Right atrium auricular region (tissue), 2 donors: Measurements from ENCODE around the gene PPFIA4. TPM values are rescaled to one million over a fixed set of nuclear protein-coding genes. Genes with fewer than 3 reads are reported as not detected.
"Not testable (repeated sequence)": the region's sequence is repeated elsewhere in the genome, so short reads cannot be mapped to it uniquely, and the experiment has no call there.

Experiments used
- DNase-seq: peaks from one replicate; pipeline ENCODE4 v3.0.0-alpha.2; 2019; ENCODE audit warnings: low spot score
- H3K27ac ChIP-seq, 2 donors: fragments of 200-600 bp; sonication (generic); 1 replicate in 1 of 2; 2 replicates in 1 of 2; pipeline ENCODE4 v1.5.1; 2016 to 2019
- H3K27me3 ChIP-seq, 2 donors: fragments of 200-600 bp; sonication (generic); one replicate each; pipeline versions ENCODE4 v1.5.1 to v1.6.0; 2017 to 2019
- H3K36me3 ChIP-seq: fragments of 200-600 bp; sonication (generic); one replicate; pipeline ENCODE4 v1.5.1; 2016
- H3K4me1 ChIP-seq, 2 donors: fragments of 200-600 bp; sonication (generic); one replicate each; pipeline versions ENCODE4 v1.5.1 to v1.6.0; 2017 to 2019
- H3K4me3 ChIP-seq, 2 donors: fragments of 200-600 bp; sonication (generic); 1 replicate in 1 of 2; 2 replicates in 1 of 2; pipeline ENCODE4 v1.5.1; 2017 to 2019; ENCODE audit warnings: mild to moderate bottlenecking in 1 of 2, moderate library complexity in 1 of 2
- H3K9me3 ChIP-seq, 2 donors: fragments of 200-600 bp; sonication (generic); one replicate each; pipeline ENCODE4 v1.5.1; 2019
- total RNA-seq, 2 donors: library from RNA; depleted of rRNA; stranded (reverse); fragments of >200 nt; gene quantifications; one replicate each; pipeline ENCODE4 v1.1.0, GENCODE V29; 2016
- TF ChIP-seq, protein P1 (sequence below), 2 donors: fragments of 200-600 bp; sonication (generic); IDR thresholded peaks; one replicate each; pipeline ENCODE4 v1.5.1; 2019; ENCODE audit warnings: antibody characterized with exemption in 2 of 2

PPFIA4 gene
- total RNA-seq, 2 donors from 2014 or later = 16.3 to 19.2 TPM

GRCh38 chr1:203006948-203007871 lies 19.1 kb upstream of the PPFIA4 start, which contains the start of gene TMEM183A:
Gene TMEM183A (plus strand): TSS chr1:203007374. CDS start chr1:203007466, 92 bp downstream.
- Histone ChIP-seq H3K4me1 (peaks cover 0 to 13% of the 10 kb centered on the region in 2 donors), H3K9me3 (no peaks in the 10 kb centered on the region), H3K27me3 (no peaks in the 10 kb centered on the region), H3K36me3 (peaks cover 23% of the 10 kb centered on the region), H3K27ac (peak within 1 kb of the TSS; percentile 88 to 94), H3K4me3 (peak within 1 kb of the TSS; percentile 69 to 94)
- DNase-seq = peak; percentile 97
- TF ChIP-seq, protein P1, sequence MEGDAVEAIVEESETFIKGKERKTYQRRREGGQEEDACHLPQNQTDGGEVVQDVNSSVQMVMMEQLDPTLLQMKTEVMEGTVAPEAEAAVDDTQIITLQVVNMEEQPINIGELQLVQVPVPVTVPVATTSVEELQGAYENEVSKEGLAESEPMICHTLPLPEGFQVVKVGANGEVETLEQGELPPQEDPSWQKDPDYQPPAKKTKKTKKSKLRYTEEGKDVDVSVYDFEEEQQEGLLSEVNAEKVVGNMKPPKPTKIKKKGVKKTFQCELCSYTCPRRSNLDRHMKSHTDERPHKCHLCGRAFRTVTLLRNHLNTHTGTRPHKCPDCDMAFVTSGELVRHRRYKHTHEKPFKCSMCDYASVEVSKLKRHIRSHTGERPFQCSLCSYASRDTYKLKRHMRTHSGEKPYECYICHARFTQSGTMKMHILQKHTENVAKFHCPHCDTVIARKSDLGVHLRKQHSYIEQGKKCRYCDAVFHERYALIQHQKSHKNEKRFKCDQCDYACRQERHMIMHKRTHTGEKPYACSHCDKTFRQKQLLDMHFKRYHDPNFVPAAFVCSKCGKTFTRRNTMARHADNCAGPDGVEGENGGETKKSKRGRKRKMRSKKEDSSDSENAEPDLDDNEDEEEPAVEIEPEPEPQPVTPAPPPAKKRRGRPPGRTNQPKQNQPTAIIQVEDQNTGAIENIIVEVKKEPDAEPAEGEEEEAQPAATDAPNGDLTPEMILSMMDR (IDR thresholded peaks at IDR 0.05) = no peak

DNA sequence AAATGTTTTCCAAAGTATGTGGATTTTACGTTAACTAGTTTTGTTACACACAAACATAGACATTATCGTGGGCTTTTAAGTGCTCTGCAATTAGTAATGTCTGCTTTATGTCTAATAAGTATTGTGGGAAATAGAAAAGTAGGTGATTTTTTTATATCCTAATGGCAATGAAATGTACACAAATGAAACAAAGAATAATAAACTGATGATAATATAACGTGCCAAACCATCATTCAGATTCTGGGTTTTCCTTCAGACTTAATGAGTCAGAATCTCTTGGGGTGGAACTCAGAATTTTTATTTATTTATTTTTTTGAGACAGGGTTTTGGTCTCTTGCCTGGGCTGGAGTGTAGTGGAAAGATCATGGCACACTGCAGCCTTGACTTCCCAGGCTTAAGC lies 17.1 kb upstream of the PPFIA4 start:
- peaks cover 34% of the 10 kb centered on the region for H3K36me3 ChIP-seq
- DNase-seq = no peak

GRCh38 chr1:203011582-203011981 lies 14.7 kb upstream of the PPFIA4 start:
- TF ChIP-seq, protein P1 (IDR thresholded peaks at IDR 0.05) = no peak
- peaks cover 53% of the 10 kb centered on the region for H3K36me3 ChIP-seq

More for the DNA sequence above, 17.1 kb upstream of the PPFIA4 start:
- TF ChIP-seq, protein P1 (IDR thresholded peaks at IDR 0.05) = no peak
- Histone ChIP-seq H3K27me3 (no peaks in the 10 kb centered on the region), H3K4me3 (no peak overlapping the region), H3K4me1 (peaks cover 0 to 13% of the 10 kb centered on the region in 2 donors), H3K9me3 (no peaks in the 10 kb centered on the region), H3K27ac (no peak overlapping the region)

DNA sequence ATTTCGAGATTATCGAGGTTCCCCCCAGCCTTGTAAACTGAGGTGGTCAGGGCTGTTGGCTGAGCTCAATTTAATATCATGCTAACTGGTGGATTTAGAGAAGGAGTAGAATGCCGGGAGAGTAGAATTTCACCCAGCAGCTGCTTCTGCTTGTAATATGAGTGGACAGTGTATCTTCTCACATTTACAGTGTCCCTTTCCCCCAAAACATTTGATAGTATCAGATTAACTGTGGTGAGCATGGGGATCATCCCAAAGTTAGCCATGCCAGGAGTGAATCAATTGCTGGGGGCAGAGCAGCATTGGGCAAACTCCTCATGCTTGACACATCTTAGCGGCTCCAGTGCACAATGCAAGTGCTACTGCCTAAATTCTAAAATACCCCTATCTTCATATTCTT lies 9.2 kb upstream of the PPFIA4 start:
- no peak overlapping the region for H3K27ac ChIP-seq
- no peak for DNase-seq
- TF ChIP-seq, protein P1 (IDR thresholded peaks at IDR 0.05) = no peak
- no peaks in the 10 kb centered on the region for H3K9me3 ChIP-seq
- H3K4me1 ChIP-seq = no peaks in the 10 kb centered on the region
- no peaks in the 10 kb centered on the region for H3K27me3 ChIP-seq
- no peak overlapping the region for H3K4me3 ChIP-seq
- peaks cover 85% of the 10 kb centered on the region for H3K36me3 ChIP-seq

More at GRCh38 chr1:203011582-203011981, 14.7 kb upstream of the PPFIA4 start:
- Histone ChIP-seq H3K27me3 (no peaks in the 10 kb centered on the region), H3K9me3 (no peaks in the 10 kb centered on the region), H3K4me3 (no peak overlapping the region), H3K4me1 (peaks cover 0 to 9% of the 10 kb centered on the region in 2 donors), H3K27ac (no peak overlapping the region)
- no peak for DNase-seq

GRCh38 chr1:203017692-203018091 lies 8.6 kb upstream of the PPFIA4 start:
- DNase-seq = no peak
- Histone ChIP-seq H3K4me1 (no peaks in the 10 kb centered on the region), H3K4me3 (no peak overlapping the region), H3K27ac (no peak overlapping the region), H3K36me3 (peaks cover 86% of the 10 kb centered on the region), H3K9me3 (no peaks in the 10 kb centered on the region), H3K27me3 (no peaks in the 10 kb centered on the region)
- TF ChIP-seq, protein P1 (IDR thresholded peaks at IDR 0.05) = no peak

- not testable (repeated sequence) for H3K9me3 ChIP-seq, H3K27ac ChIP-seq, H3K27me3 ChIP-seq, DNase-seq, H3K4me3 ChIP-seq
- Histone ChIP-seq H3K36me3 (peaks cover 46% of the 10 kb centered on the region), H3K4me1 (peaks cover 0 to 19% of the 10 kb centered on the region in 2 donors)
These were observed 3.4 kb upstream of the PPFIA4 start for GRCh38 chr1:203022855-203023254.
